Measurements from ENCODE around the gene KRTAP5-5. TPM values are rescaled to one million over a fixed set of nuclear protein-coding genes. Genes with fewer than 3 reads are reported as not detected.
"Not testable (repeated sequence)": the region's sequence is repeated elsewhere in the genome, so short reads cannot be mapped to it uniquely, and the experiment has no call there.

The KRTAP5-5 gene
- total RNA-seq, 1 donor from 2014 or later, result not detected

- no peak for ATAC-seq
- Histone ChIP-seq H3K36me3 (no peaks in the 10 kb centered on the region), H3K27me3 (ENCODE audit: low read depth) (peaks cover 22% of the 10 kb centered on the region), H3K27ac (no peak overlapping the region), H3K9me3 (no peaks in the 10 kb centered on the region), H3K4me1 (no peaks in the 10 kb centered on the region), H3K4me3 (no peak overlapping the region)
- TF ChIP-seq CTCF (IDR thresholded peaks at IDR 0.05), result no peak
- DNase-seq, result no peak
- intact Hi-C loops (cut with DNase I), result no loop called here
Measured at GRCh38 chr11:1665313-1665712, 35.7 kb downstream of the KRTAP5-5 start.

GRCh38 chr11:1667121-1667850 lies 37.7 kb downstream of the KRTAP5-5 start:
- no peak overlapping the region for H3K27ac ChIP-seq
- intact Hi-C loops (cut with DNase I), result no loop called here
- ATAC-seq, result peak in 1 of 2 donors; percentile 9
- peaks cover 22% of the 10 kb centered on the region for H3K27me3 ChIP-seq (ENCODE audit: low read depth)
- H3K36me3 ChIP-seq, result no peaks in the 10 kb centered on the region
- TF ChIP-seq CTCF (IDR thresholded peaks at IDR 0.05), result no peak
- H3K9me3 ChIP-seq, result no peaks in the 10 kb centered on the region
- no peak for DNase-seq
- H3K4me1 ChIP-seq, result no peaks in the 10 kb centered on the region
- no peak overlapping the region for H3K4me3 ChIP-seq

GRCh38 chr11:1667906-1668305 lies 38.3 kb downstream of the KRTAP5-5 start:
- DNase-seq (no peak), ATAC-seq (no peak)
- H3K9me3 ChIP-seq, result no peaks in the 10 kb centered on the region
- no peak overlapping the region for H3K27ac ChIP-seq
- no peaks in the 10 kb centered on the region for H3K4me1 ChIP-seq
- peaks cover 22% of the 10 kb centered on the region for H3K27me3 ChIP-seq (ENCODE audit: low read depth)
- intact Hi-C loops (cut with DNase I), result no loop called here
- H3K4me3 ChIP-seq, result no peak overlapping the region
- no peak for TF ChIP-seq CTCF (IDR thresholded peaks at IDR 0.05)
- no peaks in the 10 kb centered on the region for H3K36me3 ChIP-seq

DNA sequence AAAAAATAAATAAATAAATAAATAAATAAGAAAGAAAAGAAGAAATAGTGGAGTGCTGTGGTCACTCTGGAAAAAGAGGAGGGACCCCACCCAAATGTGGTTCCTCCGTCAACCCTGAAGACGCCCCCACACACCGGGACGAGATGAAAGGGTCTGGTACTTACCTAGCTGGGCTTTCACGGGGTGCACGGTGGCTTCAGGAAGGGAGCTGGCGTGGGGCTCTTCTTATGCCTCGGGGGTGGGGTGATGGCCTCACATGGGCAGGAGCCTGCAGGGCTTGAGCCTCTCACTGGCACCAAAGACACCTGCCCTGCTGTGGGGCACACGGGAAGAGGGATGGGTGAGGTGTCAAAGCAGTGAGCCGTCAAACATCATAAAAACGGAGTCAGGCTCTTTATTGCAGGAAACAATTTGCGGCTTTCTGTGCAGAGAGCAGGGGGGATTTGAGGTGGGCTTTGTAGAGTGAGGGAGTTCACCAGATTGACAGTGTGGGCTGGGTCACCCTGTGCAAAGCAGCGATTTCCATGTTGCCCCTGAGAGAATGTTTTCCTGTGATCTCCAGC lies 39.4 kb downstream of the KRTAP5-5 start:
- Histone ChIP-seq H3K27me3 (ENCODE audit: low read depth) (peaks cover 22% of the 10 kb centered on the region), H3K9me3 (no peaks in the 10 kb centered on the region), H3K27ac (no peak overlapping the region), H3K4me1 (no peaks in the 10 kb centered on the region), H3K36me3 (no peaks in the 10 kb centered on the region), H3K4me3 (no peak overlapping the region)
- intact Hi-C loops (cut with DNase I), result no loop called here
- peak; percentile 35 for DNase-seq
- TF ChIP-seq CTCF (IDR thresholded peaks at IDR 0.05), result no peak
- ATAC-seq, result no peak

- Histone ChIP-seq H3K36me3 (no peaks in the 10 kb centered on the region), H3K4me3 (no peak overlapping the region), H3K9me3 (no peaks in the 10 kb centered on the region), H3K27me3 (ENCODE audit: low read depth) (peaks cover 22% of the 10 kb centered on the region), H3K4me1 (no peaks in the 10 kb centered on the region), H3K27ac (no peak overlapping the region)
- ATAC-seq (no peak), DNase-seq (no peak)
- intact Hi-C loops (cut with DNase I), result no loop called here
- TF ChIP-seq CTCF (IDR thresholded peaks at IDR 0.05), result no peak
Measured at GRCh38 chr11:1669546-1670218, 40.1 kb downstream of the KRTAP5-5 start.

DNA sequence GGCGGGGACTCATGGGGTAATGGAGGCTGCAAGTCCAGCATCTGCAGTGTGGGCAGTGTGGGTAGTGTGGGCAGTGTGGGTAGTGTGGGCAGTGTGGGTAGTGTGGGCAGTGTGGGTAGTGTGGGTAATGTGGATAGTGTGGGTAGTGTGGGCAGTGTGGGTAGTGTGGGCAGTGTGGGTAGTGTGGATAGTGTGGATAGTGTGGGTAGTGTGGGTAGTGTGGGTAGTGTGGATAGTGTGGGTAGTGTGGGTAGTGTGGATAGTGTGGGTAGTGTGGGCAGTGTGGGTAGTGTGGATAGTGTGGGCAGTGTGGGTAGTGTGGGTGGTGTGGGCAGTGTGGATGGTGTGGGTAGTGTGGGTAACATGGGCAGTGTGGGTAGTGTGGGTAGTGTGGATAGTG lies 40.9 kb downstream of the KRTAP5-5 start:
- H3K4me3 ChIP-seq; H3K27ac ChIP-seq; H3K4me1 ChIP-seq; H3K9me3 ChIP-seq; H3K36me3 ChIP-seq; intact Hi-C loops (cut with DNase I); DNase-seq; ATAC-seq: not testable (repeated sequence)
- H3K27me3 ChIP-seq (ENCODE audit: low read depth), result peaks cover 22% of the 10 kb centered on the region
